Epithelial cell of prostate (primary cell): Measurements from ENCODE around the gene SEC14L3.

Experiments
- DNase-seq: peaks from one replicate; pipeline ENCODE4 v3.0.0-alpha.2; 2011; ENCODE audit warnings: low read depth, low spot score
- H3K27ac ChIP-seq: fragments of 450-650 bp; 2 replicates; pipeline ENCODE4 v1.5.1; 2017; ENCODE audit warnings: mild to moderate bottlenecking

The SEC14L3 gene

GRCh38 chr22:30447656-30448055 lies 24.2 kb downstream of the SEC14L3 start:
- no peak overlapping the region for H3K27ac ChIP-seq
- no peak for DNase-seq

DNA sequence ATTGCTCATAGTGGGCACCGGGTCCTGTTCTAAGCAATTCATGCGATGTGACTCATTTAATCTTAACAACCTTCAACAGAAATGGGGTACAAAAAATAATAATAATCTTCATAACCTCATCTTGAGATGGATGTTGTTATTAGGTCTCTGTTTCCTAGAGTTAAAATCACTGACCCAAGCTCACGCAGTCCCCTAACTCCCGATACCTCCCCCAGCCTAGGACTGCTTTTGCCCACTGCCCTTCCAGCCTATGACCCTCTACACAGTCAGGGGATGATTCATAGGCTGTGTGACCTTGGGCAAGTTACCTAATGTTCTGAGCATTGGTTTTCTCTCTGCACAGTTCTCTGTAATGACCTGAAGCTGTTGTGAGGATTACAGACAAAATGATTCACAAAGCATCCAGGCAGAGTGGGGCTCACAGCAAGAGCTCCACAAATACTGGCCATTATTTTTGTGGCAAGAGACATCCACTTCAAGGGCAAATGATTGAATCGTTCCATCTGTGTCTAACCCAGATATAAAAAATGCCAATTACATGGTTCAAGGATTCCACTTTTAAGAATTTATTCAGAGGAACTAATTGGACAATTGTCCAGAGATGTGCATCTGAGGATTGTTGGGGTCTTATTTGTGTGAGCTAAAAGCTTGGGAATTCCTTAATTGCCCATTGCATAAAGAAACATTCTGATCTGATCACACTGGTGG lies 26.2 kb downstream of the SEC14L3 start:
- H3K27ac ChIP-seq, result no peak overlapping the region
- no peak for DNase-seq

- H3K27ac ChIP-seq, result peak overlapping the region; percentile 12
- no peak for DNase-seq
Observed at GRCh38 chr22:30444632-30445437, 27.0 kb downstream of the SEC14L3 start.

GRCh38 chr22:30441088-30441487 lies 30.7 kb downstream of the SEC14L3 start:
- no peak for DNase-seq
- H3K27ac ChIP-seq, result no peak overlapping the region

- H3K27ac ChIP-seq, result peak overlapping the region; percentile 13
- no peak for DNase-seq
Observed at GRCh38 chr22:30439836-30440235, 32.0 kb downstream of the SEC14L3 start.

- DNase-seq, result no peak
- peak overlapping the region; percentile 13 for H3K27ac ChIP-seq
Observed at GRCh38 chr22:30439226-30439625, 32.6 kb downstream of the SEC14L3 start.

- H3K27ac ChIP-seq, result no peak overlapping the region
- DNase-seq, result no peak
Observed at GRCh38 chr22:30438559-30438958, 33.3 kb downstream of the SEC14L3 start.

- H3K27ac ChIP-seq, result peak overlapping the region; percentile 22
- no peak for DNase-seq
Observed at GRCh38 chr22:30436196-30436595, 35.6 kb downstream of the SEC14L3 start.

DNA sequence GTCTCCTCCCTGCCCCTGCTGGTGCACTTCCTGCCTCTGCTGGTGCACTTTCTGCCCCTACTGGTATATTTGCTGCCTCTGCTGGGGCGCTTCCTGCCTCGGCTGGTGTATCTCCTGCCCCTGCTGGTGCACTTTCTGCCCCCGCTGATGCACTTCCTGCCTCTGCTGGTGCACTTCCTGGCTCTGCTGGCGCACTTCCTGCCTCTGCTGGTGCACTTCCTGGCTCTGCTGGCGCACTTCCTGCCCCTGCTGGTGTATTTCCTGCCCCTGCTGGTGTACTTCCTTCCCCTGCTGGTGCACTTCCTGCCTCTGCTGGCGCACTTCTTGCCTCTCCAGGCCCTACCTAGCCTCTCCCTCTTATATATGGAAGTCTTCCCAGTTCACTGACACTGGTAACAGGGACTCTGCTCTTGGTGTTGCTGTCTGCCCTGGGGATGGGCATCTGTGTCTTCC lies 36.1 kb downstream of the SEC14L3 start:
- H3K27ac ChIP-seq, result peak overlapping the region; percentile 22
- no peak for DNase-seq

- H3K27ac ChIP-seq, result no peak overlapping the region
- no peak for DNase-seq
Observed at GRCh38 chr22:30434843-30435242, 37.0 kb downstream of the SEC14L3 start.

- no peak overlapping the region for H3K27ac ChIP-seq
- no peak for DNase-seq
Observed at GRCh38 chr22:30433773-30434172, 38.0 kb downstream of the SEC14L3 start.

DNA sequence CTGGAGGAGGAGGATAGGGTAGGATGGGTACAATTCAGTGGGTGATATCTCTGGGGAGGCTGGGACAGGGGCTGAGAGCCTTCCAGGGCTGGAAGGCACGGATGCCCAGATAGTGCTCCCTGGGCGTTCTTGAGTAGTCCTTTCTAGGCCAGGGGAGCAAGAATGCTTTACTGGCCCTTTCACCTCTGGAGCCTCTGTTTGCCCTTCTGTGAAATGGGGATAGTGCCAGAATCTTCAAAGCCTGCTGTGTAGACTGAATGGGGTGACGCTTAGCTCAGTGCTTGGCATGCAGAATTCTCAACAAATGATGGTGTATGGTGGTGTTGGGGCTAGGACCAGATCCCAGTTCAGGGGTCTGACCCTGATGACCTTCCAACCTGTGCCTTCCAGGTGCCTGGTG lies 38.6 kb downstream of the SEC14L3 start:
- H3K27ac ChIP-seq, result no peak overlapping the region
- no peak for DNase-seq

- H3K27ac ChIP-seq, result no peak overlapping the region
- DNase-seq, result no peak
Observed at GRCh38 chr22:30432520-30432919, 39.3 kb downstream of the SEC14L3 start.

GRCh38 chr22:30432096-30432495 lies 39.7 kb downstream of the SEC14L3 start:
- no peak for DNase-seq
- no peak overlapping the region for H3K27ac ChIP-seq

DNA sequence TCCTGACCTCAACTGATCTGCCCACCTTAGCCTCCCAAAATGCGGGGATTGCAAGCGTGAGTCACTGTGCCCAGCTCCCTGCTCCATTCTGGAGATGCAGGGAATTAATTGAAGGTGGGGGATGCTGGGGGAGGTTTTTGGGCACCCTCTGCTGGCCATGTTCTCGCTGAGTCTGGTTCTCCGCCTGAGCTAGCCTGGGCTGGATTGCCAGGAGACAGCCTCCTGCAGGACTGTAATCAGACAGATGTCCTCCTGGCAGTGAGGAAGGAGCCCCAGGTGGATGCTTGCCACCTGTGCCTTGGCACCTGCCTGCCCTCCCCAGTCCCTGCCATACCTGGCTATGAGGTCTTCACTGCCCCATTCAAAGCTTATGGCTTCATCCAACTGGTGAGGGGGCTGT lies 40.9 kb downstream of the SEC14L3 start:
- H3K27ac ChIP-seq, result no peak overlapping the region
- no peak for DNase-seq

- no peak overlapping the region for H3K27ac ChIP-seq
- no peak for DNase-seq
Observed at GRCh38 chr22:30429887-30430286, 41.9 kb downstream of the SEC14L3 start.

- H3K27ac ChIP-seq, result no peak overlapping the region
- no peak for DNase-seq
Observed at GRCh38 chr22:30427871-30428270, 43.9 kb downstream of the SEC14L3 start.

- no peak for DNase-seq
- H3K27ac ChIP-seq, result peak overlapping the region; percentile 99
Observed at GRCh38 chr22:30426388-30427353, 45.1 kb downstream of the SEC14L3 start.

- H3K27ac ChIP-seq, result peak within 1 kb of the TSS; percentile 99
- DNase-seq, result no peak
Observed at GRCh38 chr22:30425616-30426387, 46.0 kb downstream of the SEC14L3 start, which contains the start of gene MTFP1. TSS of gene MTFP1 (plus strand) at chr22:30425768. CDS start at chr22:30425880, 112 bp downstream.

DNA sequence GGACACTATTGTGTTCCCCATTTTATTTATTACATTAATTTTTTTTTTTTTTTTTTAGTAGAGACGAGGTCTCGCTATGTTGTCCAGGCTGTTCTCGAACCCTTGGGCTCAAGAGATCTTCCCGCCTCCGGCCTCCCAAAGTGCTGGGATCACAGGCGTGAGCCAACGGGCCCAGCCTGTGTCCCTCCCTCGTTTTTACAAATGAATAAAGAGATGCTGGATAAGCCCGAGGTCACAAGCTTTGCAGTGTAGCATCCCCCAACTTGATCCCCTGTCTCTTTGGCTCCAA lies 46.5 kb downstream of the SEC14L3 start:
- peak overlapping the region; percentile 99 for H3K27ac ChIP-seq
- no peak for DNase-seq
